Dermis blood vessel endothelial cell (primary cell): ENCODE results near the gene CCDC60. TPM values are rescaled to one million over a fixed set of nuclear protein-coding genes. Genes with fewer than 3 reads are reported as not detected.
A peak's percentile ranks its signal among the peaks of the same experiment; 100 is the strongest.

ENCODE experiments used
- DNase-seq: peaks from one replicate; pipeline ENCODE4 v3.0.0; 2010
- total RNA-seq: library from RNA; depleted of rRNA; stranded (reverse); fragments of >200 nt; gene quantifications from 2 replicates; pipeline ENCODE4 v1.2.3, GENCODE V29; 2014

CCDC60 gene
- total RNA-seq, 1 donor from 2014 or later: not detected

GRCh38 chr12:119447618-119448017 lies 113.1 kb downstream of the CCDC60 start:
- DNase-seq: no peak

- no peak for DNase-seq
Measured at GRCh38 chr12:119448611-119449131, 114.1 kb downstream of the CCDC60 start.

- DNase-seq: no peak
Measured at GRCh38 chr12:119450771-119451170, 116.2 kb downstream of the CCDC60 start.

GRCh38 chr12:119456824-119457223 lies 122.3 kb downstream of the CCDC60 start:
- no peak for DNase-seq

GRCh38 chr12:119457271-119457670 lies 122.7 kb downstream of the CCDC60 start:
- no peak for DNase-seq

- DNase-seq: no peak
Measured at GRCh38 chr12:119459481-119459880, 125.0 kb downstream of the CCDC60 start.

GRCh38 chr12:119460876-119461275 lies 126.3 kb downstream of the CCDC60 start:
- DNase-seq: no peak

- DNase-seq: no peak
Measured at GRCh38 chr12:119461636-119462214, 127.2 kb downstream of the CCDC60 start.

GRCh38 chr12:119463211-119463926 lies 128.8 kb downstream of the CCDC60 start:
- no peak for DNase-seq

- DNase-seq: no peak
Measured at GRCh38 chr12:119468296-119468695, 133.8 kb downstream of the CCDC60 start.

- no peak for DNase-seq
Measured at GRCh38 chr12:119475650-119476049, 141.1 kb downstream of the CCDC60 start.

GRCh38 chr12:119476951-119477350 lies 142.4 kb downstream of the CCDC60 start:
- no peak for DNase-seq

- no peak for DNase-seq
Measured at GRCh38 chr12:119479121-119479561, 144.6 kb downstream of the CCDC60 start.

- no peak for DNase-seq
Measured at GRCh38 chr12:119480551-119480950, 146.0 kb downstream of the CCDC60 start.

- DNase-seq: no peak
Measured at GRCh38 chr12:119486599-119487154, 152.1 kb downstream of the CCDC60 start.

- DNase-seq: no peak
Measured at GRCh38 chr12:119491814-119492213, 157.3 kb downstream of the CCDC60 start.

GRCh38 chr12:119500209-119500608 lies 165.7 kb downstream of the CCDC60 start:
- no peak for DNase-seq

GRCh38 chr12:119501052-119501451 lies 166.5 kb downstream of the CCDC60 start:
- DNase-seq: no peak

- DNase-seq: no peak
Measured at GRCh38 chr12:119505001-119505400, 170.5 kb downstream of the CCDC60 start.

GRCh38 chr12:119512772-119513497 lies 178.4 kb downstream of the CCDC60 start:
- peak; percentile 25 for DNase-seq

- DNase-seq: peak; percentile 35
Measured at GRCh38 chr12:119528241-119528640, 193.7 kb downstream of the CCDC60 start.

- no peak for DNase-seq
Measured at GRCh38 chr12:119540476-119540875, 205.9 kb downstream of the CCDC60 start.
